Prostate gland (tissue), 2 donors: Measurements from ENCODE around the gene LOXL4. TPM values are rescaled to one million over a fixed set of nuclear protein-coding genes. Genes with fewer than 3 reads are reported as not detected.

ENCODE experiments used
- DNase-seq: peaks from one replicate; pipeline ENCODE4 v3.0.0-alpha.2; 2019; ENCODE audit warnings: low spot score
- H3K27ac ChIP-seq, 2 donors: fragments of 200-600 bp; sonication (generic); 2 replicates each; pipeline ENCODE4 v1.5.1; 2017 to 2019
- H3K27me3 ChIP-seq: fragments of 200-600 bp; sonication (generic); replicated peaks from 2 replicates; pipeline ENCODE4 v1.5.1; 2019; ENCODE audit not compliant: insufficient read depth
- H3K36me3 ChIP-seq, 2 donors: fragments of 200-600 bp; sonication (generic); 1 replicate in 1 of 2; 2 replicates in 1 of 2; pipeline versions ENCODE4 v1.5.1 to v1.8.1; 2017 to 2019
- H3K4me1 ChIP-seq: fragments of 200-600 bp; sonication (generic); replicated peaks from 2 replicates; pipeline ENCODE4 v1.5.1; 2019
- H3K4me3 ChIP-seq, 2 donors: fragments of 200-600 bp; sonication (generic); 2 replicates each; pipeline ENCODE4 v1.5.1; 2017 to 2019
- H3K9me3 ChIP-seq: fragments of 200-600 bp; sonication (generic); 2 replicates; pipeline ENCODE4 v1.5.1; 2017
- CTCF ChIP-seq, 4 experiments: fragments of 200-600 bp in 2 of 4; fragments of 450-650 bp in 2 of 4; sonication (generic) in 2 of 4; IDR thresholded peaks; 1 replicate in 3 of 4; 2 replicates in 1 of 4; pipeline ENCODE4 v1.5.1; 2016 to 2019; ENCODE audit warnings: antibody characterized with exemption in 4 of 4, mild to moderate bottlenecking in 2 of 4, moderate library complexity in 2 of 4
- POLR2A ChIP-seq: fragments of 450-650 bp; IDR thresholded peaks from one replicate; pipeline ENCODE4 v1.6.1; 2016; ENCODE audit warnings: antibody characterized with exemption, mild to moderate bottlenecking
- POLR2AphosphoS5 ChIP-seq: sonication (generic); formaldehyde crosslinking; IDR thresholded peaks from one replicate; pipeline ENCODE4 v1.6.1; 2017; ENCODE audit warnings: antibody characterized with exemption
- WGBS: methylation state at CpG from one replicate; pipeline ENCODE4 v1.1.5; 2018; 5-methylcytosine and 5-hydroxymethylcytosine counted together
- intact Hi-C: fragments of 100-400 bp; cut with DNase I; formaldehyde crosslinking; loops from one replicate; pipeline ENCODE4 v1.14.2; 2022
- total RNA-seq, 2 donors: library from RNA; depleted of rRNA; stranded (reverse); fragments of >200 nt; gene quantifications; one replicate each; pipeline ENCODE4 v1.1.0, GENCODE V29; 2016

LOXL4 gene
- total RNA-seq, 2 donors from 2014 or later, result 7.4 to 26.8 TPM

GRCh38 chr10:98255146-98255877, 12.7 kb downstream of the LOXL4 start:
- intact Hi-C loops, result no loop called here

GRCh38 chr10:98254234-98254974, 13.6 kb downstream of the LOXL4 start:
- peaks cover 12% of the 10 kb centered on the region for H3K4me1 ChIP-seq
- H3K36me3 ChIP-seq, result no peaks in the 10 kb centered on the region
- no peaks in the 10 kb centered on the region for H3K9me3 ChIP-seq
- TF ChIP-seq POLR2AphosphoS5 (no peak), POLR2A (no peak), CTCF (IDR thresholded peaks at IDR 0.05) (no peak)
- peak overlapping the region in 1 of 2 donors; percentile 31 for H3K27ac ChIP-seq
- H3K4me3 ChIP-seq, result no peak overlapping the region
- no peaks in the 10 kb centered on the region for H3K27me3 ChIP-seq
- 66% methylated on average over 10 of the region's 10 CpGs for WGBS
- DNase-seq, result no peak
- intact Hi-C loops, result no loop called here

More at GRCh38 chr10:98255146-98255877, 12.7 kb downstream of the LOXL4 start:
- TF ChIP-seq POLR2AphosphoS5 (no peak), CTCF (IDR thresholded peaks at IDR 0.05) (no peak)
- peak overlapping the region in 1 of 2 donors; percentile 32 for H3K27ac ChIP-seq
- DNase-seq, result no peak
- 79% methylated on average over 17 of the region's 17 CpGs for WGBS
- H3K36me3 ChIP-seq, result no peaks in the 10 kb centered on the region
- no peaks in the 10 kb centered on the region for H3K9me3 ChIP-seq
- no peak overlapping the region for H3K4me3 ChIP-seq
- peaks cover 18% of the 10 kb centered on the region for H3K4me1 ChIP-seq
- no peaks in the 10 kb centered on the region for H3K27me3 ChIP-seq

GRCh38 chr10:98253499-98253898, 14.5 kb downstream of the LOXL4 start:
- no peak for TF ChIP-seq POLR2AphosphoS5
- no peak for TF ChIP-seq POLR2A
- TF ChIP-seq CTCF (IDR thresholded peaks at IDR 0.05), result no peak
- DNase-seq, result no peak
- Histone ChIP-seq H3K27ac (no peak overlapping the region), H3K4me1 (peaks cover 6% of the 10 kb centered on the region), H3K4me3 (no peak overlapping the region), H3K36me3 (peaks cover 0 to 1% of the 10 kb centered on the region in 2 donors), H3K9me3 (no peaks in the 10 kb centered on the region), H3K27me3 (no peaks in the 10 kb centered on the region)
- 63% methylated on average over 17 of the region's 17 CpGs for WGBS
- intact Hi-C loops, result no loop called here

DNA sequence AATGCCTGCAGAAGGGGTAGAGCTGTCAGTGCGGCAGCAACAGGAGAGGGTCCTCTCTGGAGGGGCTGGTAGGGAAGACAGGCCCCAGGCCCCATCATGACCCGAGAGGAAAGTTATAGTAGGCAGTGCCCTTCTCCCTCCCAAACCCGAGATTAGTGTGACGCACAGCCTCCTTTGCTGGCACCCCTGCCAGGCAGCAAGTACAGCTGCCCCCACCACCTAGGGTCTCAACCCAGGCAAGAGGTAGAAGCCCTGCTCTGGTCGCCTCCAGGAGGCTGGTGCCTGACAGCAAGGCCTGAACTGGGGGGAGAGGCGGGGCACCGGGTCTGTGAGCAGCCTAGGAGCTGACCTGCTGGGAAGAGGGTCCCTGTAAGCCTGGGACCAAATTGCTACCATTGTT, 15.5 kb downstream of the LOXL4 start:
- peaks cover 0 to 5% of the 10 kb centered on the region in 2 donors for H3K36me3 ChIP-seq
- TF ChIP-seq POLR2AphosphoS5 (no peak), POLR2A (no peak)

GRCh38 chr10:98251399-98251798, 16.6 kb downstream of the LOXL4 start:
- H3K36me3 ChIP-seq, result peaks cover 0 to 5% of the 10 kb centered on the region in 2 donors

More for the DNA sequence above, 15.5 kb downstream of the LOXL4 start:
- Histone ChIP-seq H3K4me1 (peaks cover 6% of the 10 kb centered on the region), H3K27me3 (no peaks in the 10 kb centered on the region), H3K9me3 (no peaks in the 10 kb centered on the region), H3K27ac (no peak overlapping the region), H3K4me3 (no peak overlapping the region)
- DNase-seq, result no peak
- intact Hi-C loops, result no loop called here
- WGBS, result 88% methylated on average over 7 of the region's 7 CpGs

More at GRCh38 chr10:98251399-98251798, 16.6 kb downstream of the LOXL4 start:
- Histone ChIP-seq H3K4me1 (peaks cover 6% of the 10 kb centered on the region), H3K9me3 (no peaks in the 10 kb centered on the region), H3K27ac (no peak overlapping the region), H3K27me3 (no peaks in the 10 kb centered on the region), H3K4me3 (no peak overlapping the region)
- intact Hi-C loops, result no loop called here
- 59% methylated on average over 8 of the region's 8 CpGs for WGBS
- TF ChIP-seq CTCF (IDR thresholded peaks at IDR 0.05) (peak in 2 of 4 experiments; percentile 13), POLR2AphosphoS5 (peak; percentile 33), POLR2A (no peak)
- peak; percentile 40 for DNase-seq
